Heart right ventricle (tissue), 16 donors: Measurements from ENCODE around the gene MAMDC2. TPM values are rescaled to one million over a fixed set of nuclear protein-coding genes. Genes with fewer than 3 reads are reported as not detected.

Experiments used
- ATAC-seq, 8 donors: fragments of 200-7000 bp; cut with Tn5 transposase; one replicate each; pipeline ENCODE4 v1.9.1; 2020; ENCODE audit warnings: mild to moderate bottlenecking in 8 of 8, moderate library complexity in 8 of 8, moderate number of reproducible peaks in 1 of 8
- DNase-seq, 2 donors: peaks; one replicate each; pipeline ENCODE4 v3.0.0-alpha.2; 2020
- H3K27ac ChIP-seq, 10 donors: fragments of 200-600 bp; sonication (generic) in 2 of 10; one replicate each; pipeline versions ENCODE4 v1.5.0 to v1.8.0; 2020 to 2022; ENCODE audit warnings: mild to moderate bottlenecking in 3 of 10
- H3K27me3 ChIP-seq, 7 donors: fragments of 200-600 bp; one replicate each; pipeline ENCODE4 v1.8.0; 2021 to 2022; ENCODE audit warnings: mild to moderate bottlenecking in 2 of 7
- H3K36me3 ChIP-seq, 9 donors: fragments of 200-600 bp; sonication (generic) in 1 of 9; one replicate each; pipeline versions ENCODE4 v1.5.0 to v1.8.0; 2020 to 2022; ENCODE audit warnings: mild to moderate bottlenecking in 2 of 9
- H3K4me1 ChIP-seq, 9 donors: fragments of 200-600 bp; sonication (generic) in 1 of 9; one replicate each; pipeline versions ENCODE4 v1.5.0 to v1.8.0; 2020 to 2022; ENCODE audit warnings: mild to moderate bottlenecking in 4 of 9
- H3K4me3 ChIP-seq, 10 donors: fragments of 200-600 bp; sonication (generic) in 2 of 10; one replicate each; pipeline versions ENCODE4 v1.5.0 to v1.8.0; 2020 to 2022; ENCODE audit warnings: mild to moderate bottlenecking in 7 of 10, moderate library complexity in 2 of 10
- H3K9me3 ChIP-seq, 11 donors: fragments of 200-600 bp in 10 of 11; sonication (generic) in 2 of 11; one replicate each; pipeline versions ENCODE4 v1.5.0 to v1.8.0; 2013 to 2022; ENCODE audit warnings: mild to moderate bottlenecking in 2 of 11, control low read depth in 1 of 11, moderate library complexity in 1 of 11
- WGBS, 2 donors: extraction: QIAGEN DNeasy Blood & Tissue Kit; methylation state at CpG; one replicate each; pipeline ENCODE4 v1.1.7; 2013; ENCODE audit warnings: inconsistent platforms in 1 of 2; 5-methylcytosine and 5-hydroxymethylcytosine counted together
- intact Hi-C, 10 donors: fragments of 100-400 bp; cut with DNase I; formaldehyde crosslinking; loops; one replicate each; pipeline versions ENCODE4 v1.11.1 to v1.14.2; 2022
- polyA plus RNA-seq, 2 donors: library from polyadenylated mRNA; stranded (reverse); fragments of 200-250 nt; gene quantifications; one replicate each; pipeline ENCODE4 v1.2.3, GENCODE V29; 2013
- total RNA-seq, 10 donors: library from RNA; stranded (reverse); fragmentation: NEBNext Ultra II Directional in 3 of 10; extraction: Animal tissue kit (Norgen Biotek cat#: 25700) in 3 of 10; gene quantifications; one replicate each; pipeline versions ENCODE4 v1.2.1 to v1.2.4, GENCODE V29; 2021 to 2023
- TF ChIP-seq, protein P1 (sequence below), 9 donors: fragments of 200-600 bp; sonication (generic) in 2 of 9; IDR thresholded peaks; one replicate each; pipeline versions ENCODE4 v1.5.0 to v1.8.0; 2021 to 2022; ENCODE audit warnings: antibody characterized with exemption in 9 of 9, mild to moderate bottlenecking in 5 of 9, moderate library complexity in 1 of 9
- donor health status: Arrhythmogenic right ventricular cardiomyopathy.
- donor health status: ischemic (EF 13 %, LVEDD 7.1; RV severe dilation, severe dysfunction).
- donor health status: healthy with polysubstance abuse.
- donor health status: DM: no; HTN: yes; CAD: no.
- donor health status: DM: no; HTN: no; CAD: no.
- donor health status: ischemic (EF 25% LVEDD 6.9; RV normal size, moderate dysfunction).
- donor health status: ischemic (EF 25% LVEDD 5.7; RV mildly dilated, moderate dysfunction).
- donor health status: healthy.
- donor health status: DM: yes; HTN: yes; CAD: no.
- donor health status: Ischemic cardiomyopathy.
- donor health status: ischemic (EF 35%, LVEDD 5.7; RV mildly dilated, moderate dysfunction).
- donor health status: nonischemic (EF 11% LVEDD 7.7; RV severe dilation, severe dysfunction).
- donor health status: DM: yes; HTN: yes; CAD: no.
- donor health status: PGD.
- donor health status: ischemic (EF 29% LVEDD 5.4; RV normal size, mild dysfunction).
- donor health status: nonischemic (EF 23%, LVEDD 6.1; RV moderate dilation, normal function).

MAMDC2 gene
- total and polyA plus RNA-seq, 12 donors, result 2.3 to 11.8 (median 5.8) TPM

GRCh38 chr9:70046274-70047070 is 2.8 kb downstream of the MAMDC2 start:
- DNase-seq (no peak), ATAC-seq (peak in 1 of 8 donors; percentile 2)
- TF ChIP-seq, protein P1, sequence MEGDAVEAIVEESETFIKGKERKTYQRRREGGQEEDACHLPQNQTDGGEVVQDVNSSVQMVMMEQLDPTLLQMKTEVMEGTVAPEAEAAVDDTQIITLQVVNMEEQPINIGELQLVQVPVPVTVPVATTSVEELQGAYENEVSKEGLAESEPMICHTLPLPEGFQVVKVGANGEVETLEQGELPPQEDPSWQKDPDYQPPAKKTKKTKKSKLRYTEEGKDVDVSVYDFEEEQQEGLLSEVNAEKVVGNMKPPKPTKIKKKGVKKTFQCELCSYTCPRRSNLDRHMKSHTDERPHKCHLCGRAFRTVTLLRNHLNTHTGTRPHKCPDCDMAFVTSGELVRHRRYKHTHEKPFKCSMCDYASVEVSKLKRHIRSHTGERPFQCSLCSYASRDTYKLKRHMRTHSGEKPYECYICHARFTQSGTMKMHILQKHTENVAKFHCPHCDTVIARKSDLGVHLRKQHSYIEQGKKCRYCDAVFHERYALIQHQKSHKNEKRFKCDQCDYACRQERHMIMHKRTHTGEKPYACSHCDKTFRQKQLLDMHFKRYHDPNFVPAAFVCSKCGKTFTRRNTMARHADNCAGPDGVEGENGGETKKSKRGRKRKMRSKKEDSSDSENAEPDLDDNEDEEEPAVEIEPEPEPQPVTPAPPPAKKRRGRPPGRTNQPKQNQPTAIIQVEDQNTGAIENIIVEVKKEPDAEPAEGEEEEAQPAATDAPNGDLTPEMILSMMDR (IDR thresholded peaks at IDR 0.05), result no peak
- H3K4me3 ChIP-seq, result peak overlapping the region in 3 of 10 donors; percentile 0 to 16 (median 2)
- H3K36me3 ChIP-seq, result peaks cover 0 to 11% (median 0%) of the 10 kb centered on the region in 9 donors
- H3K4me1 ChIP-seq, result peaks cover 15 to 71% (median 42%) of the 10 kb centered on the region in 9 donors
- intact Hi-C loops, result loop anchor here in 3 of 10 donors (10.0 kb wide), 3 partner anchors 52 to 72 kb away; no protein-coding TSS in a partner anchor
- H3K27ac ChIP-seq, result peak overlapping the region in 8 of 10 donors; percentile 3 to 82 (median 46)
- 59 to 72% methylated on average over 7 of the region's 7 CpGs for WGBS, 2 donors
- H3K9me3 ChIP-seq, result no peaks in the 10 kb centered on the region
- H3K27me3 ChIP-seq, result peaks cover 0 to 37% (median 7%) of the 10 kb centered on the region in 7 donors

DNA sequence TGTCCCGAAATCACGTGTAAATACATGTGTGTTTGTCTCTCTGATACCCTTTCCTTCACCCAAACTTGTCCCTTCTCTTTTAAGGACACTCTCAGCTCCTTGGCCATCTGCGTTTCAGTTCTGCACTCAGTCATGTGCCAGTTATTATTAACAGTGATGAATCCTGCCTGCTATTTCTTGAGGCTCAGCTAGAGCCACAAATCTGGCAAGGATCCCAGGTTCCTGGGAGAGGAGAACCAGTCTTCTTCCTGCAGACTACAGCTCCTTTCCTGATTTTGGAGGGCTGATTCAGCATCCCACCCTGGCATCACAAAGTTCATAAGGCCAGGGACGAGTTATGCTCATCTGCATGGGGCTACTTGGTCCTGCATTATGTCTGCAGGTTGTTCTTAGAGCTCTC is 5.6 kb downstream of the MAMDC2 start:
- ATAC-seq (peak; percentile 53 to 73 (median 67)), DNase-seq (peak in 1 of 2 donors; percentile 88)
- no peak overlapping the region for H3K4me3 ChIP-seq
- TF ChIP-seq, protein P1 (IDR thresholded peaks at IDR 0.05), result no peak
- peaks cover 9 to 75% (median 50%) of the 10 kb centered on the region in 9 donors for H3K4me1 ChIP-seq
- peaks cover 0 to 11% (median 0%) of the 10 kb centered on the region in 7 donors for H3K27me3 ChIP-seq
- H3K9me3 ChIP-seq, result no peaks in the 10 kb centered on the region
- H3K27ac ChIP-seq, result peak overlapping the region; percentile 21 to 71 (median 61)
- H3K36me3 ChIP-seq, result peaks cover 0 to 11% (median 0%) of the 10 kb centered on the region in 9 donors
- intact Hi-C loops, result loop anchor here in 3 of 10 donors (10.0 kb wide), 3 partner anchors 54 to 74 kb away; no protein-coding TSS in a partner anchor
- WGBS, 2 donors, result 28 to 40% methylated on average over 4 of the region's 4 CpGs

DNA sequence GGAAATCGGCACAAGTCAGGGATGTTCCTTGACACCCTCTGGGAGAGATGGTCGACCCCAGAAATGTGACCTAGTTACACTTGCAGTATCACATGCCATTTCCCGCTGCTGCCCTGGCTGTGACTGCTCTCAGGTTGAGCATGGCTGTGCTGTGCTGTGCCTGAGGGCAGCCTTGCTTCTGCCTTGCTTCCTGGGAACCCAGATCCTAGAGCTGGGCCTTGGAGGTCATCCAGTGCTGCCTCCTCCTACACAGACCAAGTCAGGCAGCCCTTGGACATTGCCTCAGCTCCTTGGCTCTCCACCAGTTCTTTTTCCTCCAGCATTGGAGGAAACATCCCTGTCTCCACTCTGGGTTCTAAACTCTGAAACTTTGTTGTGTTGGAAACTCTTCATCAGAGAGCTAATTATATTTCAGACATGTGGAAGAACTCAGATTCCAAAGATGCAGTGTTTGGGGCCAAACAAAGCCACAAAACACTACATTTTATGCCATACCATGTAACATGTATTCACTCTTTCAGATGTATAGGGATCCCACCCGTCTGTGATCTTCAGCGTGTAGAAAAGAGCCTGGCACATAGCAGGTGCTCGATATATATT is 6.1 kb downstream of the MAMDC2 start:
- WGBS, 2 donors, result 64 to 70% methylated on average over 6 of the region's 6 CpGs

More for the DNA sequence above, 6.1 kb downstream of the MAMDC2 start:
- Histone ChIP-seq H3K36me3 (peaks cover 0 to 11% (median 0%) of the 10 kb centered on the region in 9 donors), H3K9me3 (no peaks in the 10 kb centered on the region), H3K27ac (peak overlapping the region; percentile 21 to 71 (median 65)), H3K4me1 (peaks cover 9 to 80% (median 49%) of the 10 kb centered on the region in 9 donors), H3K27me3 (peaks cover 0 to 5% (median 0%) of the 10 kb centered on the region in 7 donors), H3K4me3 (no peak overlapping the region)
- intact Hi-C loops, result loop anchor here in 4 of 10 donors (5.0 to 10.0 kb wide), 4 partner anchors 55 to 75 kb away; no protein-coding TSS in a partner anchor
- ATAC-seq (peak; percentile 79 to 90 (median 82)), DNase-seq (peak; percentile 74 to 78)
- TF ChIP-seq, protein P1 (IDR thresholded peaks at IDR 0.05), result no peak
